Right lobe of liver (tissue), 6 donors: ENCODE measurements around the gene BAIAP2. TPM values are rescaled to one million over a fixed set of nuclear protein-coding genes. Genes with fewer than 3 reads are reported as not detected.

Source experiments
- ATAC-seq, 4 donors: fragments of 200-7000 bp; cut with Tn5 transposase; one replicate each; pipeline ENCODE4 v1.9.1; 2020; ENCODE audit warnings: mild to moderate bottlenecking in 4 of 4, moderate library complexity in 4 of 4
- DNase-seq, 3 donors: peaks; one replicate each; pipeline ENCODE4 v3.0.0-alpha.2; 2020
- H3K27ac ChIP-seq, 3 donors: fragments of 200-600 bp; one replicate each; pipeline ENCODE4 v1.8.0; 2022
- H3K27me3 ChIP-seq, 2 donors: fragments of 200-600 bp; one replicate each; pipeline ENCODE4 v1.8.0; 2022
- H3K36me3 ChIP-seq, 4 donors: fragments of 200-600 bp; sonication (generic) in 1 of 4; one replicate each; pipeline versions ENCODE4 v1.5.1 to v1.8.0; 2017 to 2022; ENCODE audit warnings: control low read depth in 1 of 4
- H3K4me1 ChIP-seq, 4 donors: fragments of 200-600 bp; sonication (generic) in 1 of 4; one replicate each; pipeline versions ENCODE4 v1.5.1 to v1.8.0; 2017 to 2022; ENCODE audit warnings: control low read depth in 1 of 4
- H3K4me3 ChIP-seq, 3 donors: fragments of 200-600 bp; one replicate each; pipeline ENCODE4 v1.8.0; 2022
- H3K9me3 ChIP-seq, 4 donors: fragments of 200-600 bp; sonication (generic) in 1 of 4; one replicate each; pipeline versions ENCODE4 v1.5.1 to v1.8.0; 2017 to 2022; ENCODE audit warnings: control low read depth in 1 of 4
- POLR2A ChIP-seq: fragments of 450-650 bp; IDR thresholded peaks from one replicate; pipeline ENCODE4 v1.6.1; 2017; ENCODE audit warnings: antibody characterized with exemption, mild to moderate bottlenecking
- WGBS: methylation state at CpG from one replicate; pipeline ENCODE4 v1.1.6; 2018; ENCODE audit warnings: low coverage, low lambda C conversion rate; ENCODE audit not compliant: insufficient coverage; ENCODE audit errors: missing lambda C conversion rate; 5-methylcytosine and 5-hydroxymethylcytosine counted together
- intact Hi-C, 2 donors: fragments of 100-400 bp; cut with DNase I; formaldehyde crosslinking; loops; one replicate each; pipeline versions ENCODE4 v1.11.2 to v1.14.1; 2022
- total RNA-seq, 6 experiments: library from RNA; depleted of rRNA in 2 of 6; stranded (reverse); fragments of >200 nt in 2 of 6; fragmentation: NEBNext Ultra II Directional in 3 of 6; extraction: Animal tissue kit (Norgen Biotek cat#: 25700) in 3 of 6; gene quantifications; one replicate each; pipeline versions ENCODE4 v1.1.0 to v1.2.4, GENCODE V29; 2016 to 2023
- TF ChIP-seq, protein P1 (sequence below), 4 donors: fragments of 200-600 bp in 3 of 4; fragments of 450-650 bp in 1 of 4; IDR thresholded peaks; one replicate each; pipeline versions ENCODE4 v1.5.1 to v1.8.0; 2016 to 2022; ENCODE audit warnings: antibody characterized with exemption in 4 of 4, mild to moderate bottlenecking in 2 of 4
- donor health status: DM: no; HTN: yes; CAD: no.
- donor health status: DM: no; HTN: no; CAD: no.
- donor health status: DM: no; HTN: no; CAD: no.
- donor health status: DM: no; HTN: yes; CAD: no.
- donor health status: DM: no; HTN: yes; CAD: no.

The BAIAP2 gene
- total RNA-seq, 6 experiments from 2014 or later, result 46.6 to 139 (median 63.3) TPM

DNA sequence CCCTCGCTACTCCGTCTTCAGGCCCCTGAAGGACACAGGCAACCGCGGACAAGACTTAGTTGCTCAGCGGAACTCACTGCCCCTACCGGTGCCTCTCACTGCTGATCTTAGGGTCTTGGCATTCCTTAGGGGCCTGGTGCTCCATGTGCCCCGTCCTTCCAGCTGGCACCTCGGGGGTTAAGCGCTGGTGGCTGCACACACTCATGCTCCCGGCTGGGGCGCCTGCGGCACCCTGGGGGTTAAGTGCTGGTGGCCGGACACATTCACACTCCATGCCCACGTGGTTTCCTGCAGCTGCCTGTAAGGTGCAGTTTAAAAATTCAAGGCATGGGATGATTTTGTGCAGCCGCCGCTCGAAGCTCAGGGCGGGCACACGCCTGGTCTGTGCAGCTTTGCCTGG is 45.1 kb downstream of the BAIAP2 start:
- WGBS, result no CpG with 5 or more reads among the region's 19 CpGs
- no peak for ATAC-seq
- H3K4me1 ChIP-seq, result peaks cover 0 to 38% (median 25%) of the 10 kb centered on the region in 4 donors
- no peaks in the 10 kb centered on the region for H3K9me3 ChIP-seq
- no peak for TF ChIP-seq POLR2A
- TF ChIP-seq, protein P1, sequence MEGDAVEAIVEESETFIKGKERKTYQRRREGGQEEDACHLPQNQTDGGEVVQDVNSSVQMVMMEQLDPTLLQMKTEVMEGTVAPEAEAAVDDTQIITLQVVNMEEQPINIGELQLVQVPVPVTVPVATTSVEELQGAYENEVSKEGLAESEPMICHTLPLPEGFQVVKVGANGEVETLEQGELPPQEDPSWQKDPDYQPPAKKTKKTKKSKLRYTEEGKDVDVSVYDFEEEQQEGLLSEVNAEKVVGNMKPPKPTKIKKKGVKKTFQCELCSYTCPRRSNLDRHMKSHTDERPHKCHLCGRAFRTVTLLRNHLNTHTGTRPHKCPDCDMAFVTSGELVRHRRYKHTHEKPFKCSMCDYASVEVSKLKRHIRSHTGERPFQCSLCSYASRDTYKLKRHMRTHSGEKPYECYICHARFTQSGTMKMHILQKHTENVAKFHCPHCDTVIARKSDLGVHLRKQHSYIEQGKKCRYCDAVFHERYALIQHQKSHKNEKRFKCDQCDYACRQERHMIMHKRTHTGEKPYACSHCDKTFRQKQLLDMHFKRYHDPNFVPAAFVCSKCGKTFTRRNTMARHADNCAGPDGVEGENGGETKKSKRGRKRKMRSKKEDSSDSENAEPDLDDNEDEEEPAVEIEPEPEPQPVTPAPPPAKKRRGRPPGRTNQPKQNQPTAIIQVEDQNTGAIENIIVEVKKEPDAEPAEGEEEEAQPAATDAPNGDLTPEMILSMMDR (IDR thresholded peaks at IDR 0.05), result no peak
- no peaks in the 10 kb centered on the region for H3K27me3 ChIP-seq
- no peak overlapping the region for H3K27ac ChIP-seq
- DNase-seq, result no peak
- intact Hi-C loops, result no loop called here
- no peak overlapping the region for H3K4me3 ChIP-seq
- peaks cover 0 to 6% (median under 1%) of the 10 kb centered on the region in 4 donors for H3K36me3 ChIP-seq

DNA sequence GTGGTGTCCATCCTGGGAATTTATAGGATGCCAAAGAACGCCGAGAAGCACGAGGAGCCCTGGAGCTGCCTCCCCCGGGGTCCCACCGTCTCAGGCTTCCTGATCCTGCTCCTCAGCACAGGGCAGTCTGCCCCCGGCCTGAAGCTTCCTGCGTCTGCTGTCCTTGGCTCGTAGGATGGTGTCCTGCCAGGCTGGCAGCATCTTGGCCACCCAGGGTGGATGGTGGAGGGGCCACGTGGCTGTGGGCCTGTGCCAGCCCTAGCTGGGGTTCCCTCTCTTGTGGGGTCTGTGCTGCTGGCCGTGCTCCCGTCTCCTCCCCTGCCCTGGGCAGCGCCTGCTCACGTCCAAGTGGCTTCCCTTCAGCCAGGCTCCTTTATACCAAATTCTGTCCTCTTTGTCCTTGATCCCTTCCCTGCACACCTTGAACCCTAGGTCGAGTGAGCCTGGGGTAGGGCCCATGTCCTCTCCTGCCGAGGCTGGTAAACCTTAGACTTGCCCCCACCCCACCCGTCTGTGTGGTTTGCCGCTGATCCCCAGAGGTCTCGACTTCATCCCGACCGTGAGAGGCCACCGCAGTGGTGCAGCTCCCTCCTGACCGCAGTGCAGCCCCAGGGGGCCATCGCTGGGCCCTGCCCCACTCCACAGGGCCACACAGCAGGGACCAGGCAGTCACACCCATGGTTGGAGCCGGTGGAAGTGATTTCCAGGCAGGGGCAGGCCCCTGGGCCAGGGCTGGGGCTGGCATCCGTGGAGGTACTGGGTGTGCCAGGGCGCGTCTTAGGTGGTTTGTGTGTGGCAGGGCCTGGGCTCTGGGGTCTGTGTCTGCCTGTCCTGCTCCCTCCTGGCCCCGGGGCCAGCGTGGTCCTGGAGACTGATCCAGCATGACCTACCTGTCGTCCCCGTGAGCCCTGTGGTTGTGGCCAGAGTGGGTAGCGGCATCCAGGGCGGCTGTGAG is 46.5 kb downstream of the BAIAP2 start:
- Histone ChIP-seq H3K27me3 (no peaks in the 10 kb centered on the region), H3K4me3 (no peak overlapping the region), H3K27ac (peak overlapping the region; percentile 59 to 99 (median 98)), H3K4me1 (peaks cover 0 to 42% (median 27%) of the 10 kb centered on the region in 4 donors), H3K9me3 (no peaks in the 10 kb centered on the region), H3K36me3 (peaks cover 0 to 17% (median 8%) of the 10 kb centered on the region in 4 donors)
- intact Hi-C loops, result no loop called here
- DNase-seq, result no peak
- ATAC-seq, result no peak
- TF ChIP-seq, protein P1 (IDR thresholded peaks at IDR 0.05), result no peak
- no peak for TF ChIP-seq POLR2A
- 69% methylated on average over 10 of the region's 33 CpGs for WGBS

DNA sequence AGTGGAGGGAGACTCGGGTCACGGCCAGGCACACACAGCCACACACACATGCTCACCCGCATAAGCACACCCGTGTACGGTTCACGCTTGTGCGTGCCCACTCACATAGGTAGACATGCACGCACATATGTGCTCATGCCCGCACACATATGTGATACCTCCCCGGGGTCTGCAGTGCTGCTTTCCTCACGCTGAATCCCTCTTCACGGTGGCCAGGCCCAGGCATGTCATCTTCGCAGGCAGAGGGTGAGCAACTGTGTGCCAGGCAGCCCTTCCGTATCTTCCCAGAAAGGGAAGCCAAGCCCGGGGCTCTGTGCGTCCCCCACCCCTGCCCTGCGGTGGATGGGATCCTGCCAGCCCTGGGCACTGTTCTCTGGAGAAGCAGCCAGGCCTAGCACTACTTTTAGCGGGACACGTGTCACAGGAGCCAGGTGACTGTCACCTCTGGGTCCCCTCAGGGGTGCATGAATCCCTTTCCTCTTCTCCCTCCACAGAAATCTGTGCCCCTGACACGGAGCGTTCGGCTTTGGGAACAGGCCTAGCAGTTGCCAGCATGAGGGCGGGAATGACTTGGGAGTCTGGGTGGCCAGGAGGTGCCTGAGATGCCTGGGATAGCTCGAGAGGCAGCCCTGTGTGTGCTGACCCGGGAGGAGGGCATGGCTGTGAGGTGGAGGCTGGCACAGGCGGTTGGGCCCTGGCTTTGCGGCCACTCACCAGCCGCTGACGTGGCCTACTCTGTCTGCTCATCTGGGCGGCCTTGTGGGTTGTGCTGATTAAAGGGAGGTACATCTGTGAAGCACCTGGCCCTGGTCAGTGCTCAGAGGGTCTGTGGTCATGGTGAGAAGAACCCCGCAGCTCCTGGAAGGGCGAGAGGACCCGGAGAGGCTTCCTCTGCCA is 47.5 kb downstream of the BAIAP2 start:
- intact Hi-C loops, result no loop called here
- Histone ChIP-seq H3K9me3 (no peaks in the 10 kb centered on the region), H3K4me3 (peak overlapping the region in 2 of 3 donors; percentile 17 to 60), H3K4me1 (peaks cover 0 to 42% (median 27%) of the 10 kb centered on the region in 4 donors), H3K36me3 (peaks cover 0 to 23% (median 12%) of the 10 kb centered on the region in 4 donors), H3K27me3 (no peaks in the 10 kb centered on the region), H3K27ac (peak overlapping the region; percentile 59 to 99 (median 98))
- TF ChIP-seq POLR2A, result peak; percentile 50
- TF ChIP-seq, protein P1 (IDR thresholded peaks at IDR 0.05), result no peak
- ATAC-seq (peak; percentile 72 to 76 (median 74)), DNase-seq (peak; percentile 83 to 89 (median 88))
- WGBS, result 57% methylated on average over 15 of the region's 33 CpGs

DNA sequence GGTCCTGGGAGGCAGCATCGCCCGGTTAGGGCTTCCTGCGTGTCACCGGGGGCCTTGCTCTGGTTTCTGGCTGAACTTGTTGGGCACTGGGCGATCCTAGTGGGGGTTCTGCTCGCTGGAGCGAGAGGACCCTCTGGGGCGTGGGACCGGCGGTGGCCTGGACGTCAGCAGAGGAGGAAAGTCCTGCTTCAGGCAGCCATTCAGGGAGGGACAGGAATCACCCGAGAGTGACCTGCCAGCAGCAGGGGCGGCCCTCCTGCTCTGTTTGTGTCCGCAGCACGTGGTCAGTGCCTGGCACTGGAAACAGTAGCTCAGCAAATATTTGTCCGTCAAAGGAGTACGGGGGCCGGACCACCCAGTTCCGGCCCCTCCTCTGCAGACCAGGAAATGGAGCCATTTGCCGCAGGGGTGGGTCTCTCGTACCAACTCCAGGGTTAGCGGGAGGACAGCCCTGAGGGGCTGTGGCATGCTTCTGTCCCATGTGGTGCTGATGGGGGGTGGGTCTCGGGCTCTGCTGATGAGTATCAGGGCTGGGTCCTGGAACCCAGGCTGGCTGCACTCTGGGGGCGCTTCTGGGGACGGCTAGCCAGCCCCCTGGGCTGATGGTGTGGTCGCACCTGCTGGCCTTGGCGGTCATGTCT is 48.3 kb downstream of the BAIAP2 start:
- no peak for TF ChIP-seq POLR2A
- TF ChIP-seq, protein P1 (IDR thresholded peaks at IDR 0.05), result no peak
- H3K4me1 ChIP-seq, result peaks cover 0 to 42% (median 27%) of the 10 kb centered on the region in 4 donors
- 20% methylated on average over 2 of the region's 27 CpGs for WGBS
- peak overlapping the region; percentile 59 to 99 (median 98) for H3K27ac ChIP-seq
- peak; percentile 73 to 82 (median 77) for ATAC-seq
- H3K27me3 ChIP-seq, result no peaks in the 10 kb centered on the region
- H3K4me3 ChIP-seq, result peak overlapping the region; percentile 27 to 60 (median 40)
- DNase-seq, result peak; percentile 91 to 97 (median 95)
- intact Hi-C loops, result no loop called here
- H3K36me3 ChIP-seq, result peaks cover 0 to 31% (median 16%) of the 10 kb centered on the region in 4 donors
- no peaks in the 10 kb centered on the region for H3K9me3 ChIP-seq
